SU-DHL-6 (cell line): ENCODE results near the gene ZNF836.

Experiments
- CTCF ChIP-seq: fragments of 200-600 bp; sonication (generic); IDR thresholded peaks from one replicate; pipeline ENCODE4 v1.5.1; 2017; ENCODE audit warnings: antibody characterized with exemption, mild to moderate bottlenecking, low read length, moderate library complexity; ENCODE audit not compliant: insufficient read depth, poor library complexity, severe bottlenecking
- EZH2phosphoT487 ChIP-seq: fragments of 200-600 bp; sonication (generic), shearing (Covaris generic); conservative IDR thresholded peaks from 2 replicates; pipeline ENCODE4 v1.6.1; 2018; ENCODE audit warnings: mild to moderate bottlenecking, antibody characterized with exemption, low read length, moderate library complexity, mixed read lengths

GRCh38 chr19:52200044-52200443 lies 28.6 kb upstream of the ZNF836 start:
- no peak for TF ChIP-seq CTCF
- no peak for TF ChIP-seq EZH2phosphoT487
